HEK293 (cell line): Measurements from ENCODE around the gene P2RY6.

ENCODE experiments used
- CTCF ChIP-seq: fragments of 450-650 bp; formaldehyde crosslinking; IDR thresholded peaks from 2 replicates; pipeline ENCODE4 v1.5.1; 2016; ENCODE audit warnings: missing biosample characterization, missing genetic modification characterization
- GLI2 ChIP-seq: fragments of 450-650 bp; formaldehyde crosslinking; IDR thresholded peaks from 2 replicates; pipeline ENCODE4; 2017; ENCODE audit warnings: missing biosample characterization, missing genetic modification characterization, low read depth, borderline replicate concordance
- KLF10 ChIP-seq: fragments of 450-650 bp; IDR thresholded peaks from 2 replicates; pipeline ENCODE4 v1.5.1; 2018; ENCODE audit warnings: missing biosample characterization, mild to moderate bottlenecking, missing genetic modification characterization
- MEIS1 ChIP-seq: sonication (generic); formaldehyde crosslinking; IDR thresholded peaks from 2 replicates; pipeline ENCODE4 v1.8.1; 2022; ENCODE audit warnings: missing genetic modification reagents, mild to moderate bottlenecking, borderline replicate concordance
- PBX3 ChIP-seq: sonication (generic); formaldehyde crosslinking; IDR thresholded peaks from 2 replicates; pipeline ENCODE4 v1.8.1; 2022; ENCODE audit warnings: mild to moderate bottlenecking, moderate library complexity, missing genetic modification reagents
- PRDM4 ChIP-seq: fragments of 450-650 bp; formaldehyde crosslinking; IDR thresholded peaks from 2 replicates; pipeline ENCODE4 v1.5.1; 2017; ENCODE audit warnings: missing biosample characterization, missing genetic modification characterization
- TRIM28 ChIP-seq: IDR thresholded peaks from 2 replicates; pipeline ENCODE4 v1.6.1; 2011; ENCODE audit warnings: low read length, control low read depth, borderline replicate concordance
- ZBTB1 ChIP-seq: fragments of 450-650 bp; formaldehyde crosslinking; IDR thresholded peaks from 2 replicates; pipeline ENCODE4 v1.5.1; 2016; ENCODE audit warnings: missing biosample characterization, missing genetic modification characterization
- ZBTB26 ChIP-seq: fragments of 450-650 bp; formaldehyde crosslinking; optimal IDR thresholded peaks from 2 replicates; pipeline ENCODE3; 2016; ENCODE audit warnings: missing biosample characterization, mild to moderate bottlenecking, missing genetic modification characterization
- ZNF18 ChIP-seq: fragments of 450-650 bp; formaldehyde crosslinking; IDR thresholded peaks from 2 replicates; pipeline ENCODE4 v1.5.1; 2016; ENCODE audit warnings: missing biosample characterization, missing genetic modification characterization
- ZNF223 ChIP-seq: fragments of 450-650 bp; formaldehyde crosslinking; IDR thresholded peaks from 2 replicates; pipeline ENCODE4 v1.5.1; 2016; ENCODE audit warnings: missing biosample characterization, missing genetic modification characterization
- ZNF423 ChIP-seq: fragments of 450-650 bp; formaldehyde crosslinking; IDR thresholded peaks from 2 replicates; pipeline ENCODE4 v1.5.1; 2016; ENCODE audit warnings: missing biosample characterization, missing genetic modification characterization
- ZNF654 ChIP-seq: fragments of 450-650 bp; formaldehyde crosslinking; IDR thresholded peaks from 2 replicates; pipeline ENCODE4 v1.5.1; 2016; ENCODE audit warnings: low read depth, missing biosample characterization, missing genetic modification characterization
- ZNF670 ChIP-seq: fragments of 450-650 bp; formaldehyde crosslinking; IDR thresholded peaks from 2 replicates; pipeline ENCODE4 v1.5.1; 2016; ENCODE audit warnings: missing biosample characterization, missing genetic modification characterization, low read depth

- TF ChIP-seq CTCF (tag by site-specific recombination): peak; percentile 83
- no peak for TF ChIP-seq ZNF18 (tag by site-specific recombination)
- no peak for TF ChIP-seq PRDM4 (tag by site-specific recombination)
- peak; percentile 96 for TF ChIP-seq KLF10 (tag by site-specific recombination)
- TF ChIP-seq ZBTB1 (tag by site-specific recombination): no peak
- TF ChIP-seq TRIM28: no peak
- no peak for TF ChIP-seq ZNF670 (tag by site-specific recombination)
- no peak for TF ChIP-seq ZNF223 (tag by site-specific recombination)
- TF ChIP-seq PBX3 (CRISPR knock-in tag): no peak
- no peak for TF ChIP-seq ZNF423 (tag by site-specific recombination)
- TF ChIP-seq ZNF654 (tag by site-specific recombination): peak; percentile 87
- no peak for TF ChIP-seq MEIS1 (CRISPR knock-in tag)
- TF ChIP-seq ZBTB26 (tag by site-specific recombination): no peak
- no peak for TF ChIP-seq GLI2 (tag by site-specific recombination)
Observed at GRCh38 chr11:73307323-73308002, 35.3 kb downstream of the P2RY6 start.
